ENCODE results near the gene UNKL. TPM values are rescaled to one million over a fixed set of nuclear protein-coding genes. Genes with fewer than 3 reads are reported as not detected.

The UNKL gene
- total and polyA plus RNA-seq, 8 donors = 4.4 to 22.1 (median 10.2) TPM

- DNase-seq = peak in 2 of 6 donors; percentile 54 to 72
- Histone ChIP-seq H3K27ac (no peak overlapping the region), H3K4me1 (no peaks in the 10 kb centered on the region), H3K4me3 (no peak overlapping the region), H3K27me3 (no peaks in the 10 kb centered on the region), H3K36me3 (no peaks in the 10 kb centered on the region), H3K9me3 (no peaks in the 10 kb centered on the region)
- no peak for TF ChIP-seq CTCF (IDR thresholded peaks at IDR 0.05)
- intact Hi-C loops (cut with DNase I) = no loop called here
- ATAC-seq = no peak
- WGBS, 2 donors = 74 to 86% methylated on average over 47 to 63 of the region's 63 CpGs
- no peak for FAIRE-seq
These were observed 18.1 kb upstream of the UNKL start for GRCh38 chr16:1432388-1433262.

- FAIRE-seq = no peak
- ATAC-seq = no peak
- H3K27me3 ChIP-seq = no peaks in the 10 kb centered on the region
- WGBS, 2 donors = 66 to 70% methylated on average over 20 of the region's 20 CpGs
- no peaks in the 10 kb centered on the region for H3K9me3 ChIP-seq
- no peaks in the 10 kb centered on the region for H3K4me1 ChIP-seq
- intact Hi-C loops (cut with DNase I) = no loop called here
- H3K4me3 ChIP-seq = no peak overlapping the region
- DNase-seq = no peak
- TF ChIP-seq CTCF (IDR thresholded peaks at IDR 0.05) = no peak
- no peaks in the 10 kb centered on the region for H3K36me3 ChIP-seq
- no peak overlapping the region for H3K27ac ChIP-seq
These were observed 17.2 kb upstream of the UNKL start for GRCh38 chr16:1431497-1432270.

- DNase-seq (peak in 1 of 6 donors; percentile 73), ATAC-seq (peak in 3 of 4 donors; percentile 33 to 68 (median 63)), FAIRE-seq (no peak)
- intact Hi-C loops (cut with DNase I) = no loop called here
- no peaks in the 10 kb centered on the region for H3K9me3 ChIP-seq
- H3K4me1 ChIP-seq = no peaks in the 10 kb centered on the region
- no peak within 1 kb of the TSS for H3K27ac ChIP-seq
- H3K27me3 ChIP-seq = no peaks in the 10 kb centered on the region
- no peak for TF ChIP-seq CTCF (IDR thresholded peaks at IDR 0.05)
- H3K36me3 ChIP-seq = no peaks in the 10 kb centered on the region
- H3K4me3 ChIP-seq = no peak within 1 kb of the TSS
- WGBS, 2 donors = 30 to 31% methylated on average over 34 to 35 of the region's 35 CpGs
These were observed 16.4 kb upstream of the UNKL start, which contains the start of gene PERCC1 for GRCh38 chr16:1430759-1431496. Gene PERCC1 (plus strand): TSS chr16:1431078. CDS start chr16:1432594, 1,516 bp downstream.

- DNase-seq (peak in 1 of 6 donors; percentile 77), ATAC-seq (no peak), FAIRE-seq (no peak)
- TF ChIP-seq CTCF (IDR thresholded peaks at IDR 0.05) = no peak
- no peaks in the 10 kb centered on the region for H3K27me3 ChIP-seq
- no peaks in the 10 kb centered on the region for H3K36me3 ChIP-seq
- H3K27ac ChIP-seq = no peak overlapping the region
- H3K4me3 ChIP-seq = no peak overlapping the region
- H3K9me3 ChIP-seq = no peaks in the 10 kb centered on the region
- intact Hi-C loops (cut with DNase I) = no loop called here
- WGBS, 2 donors = 54 to 58% methylated on average over 14 of the region's 14 CpGs
- no peaks in the 10 kb centered on the region for H3K4me1 ChIP-seq
These were observed 15.8 kb upstream of the UNKL start for GRCh38 chr16:1430214-1430758.

Measured in pancreas (tissue), 10 donors.